Measurements from ENCODE around the gene FAM187B.

DNA sequence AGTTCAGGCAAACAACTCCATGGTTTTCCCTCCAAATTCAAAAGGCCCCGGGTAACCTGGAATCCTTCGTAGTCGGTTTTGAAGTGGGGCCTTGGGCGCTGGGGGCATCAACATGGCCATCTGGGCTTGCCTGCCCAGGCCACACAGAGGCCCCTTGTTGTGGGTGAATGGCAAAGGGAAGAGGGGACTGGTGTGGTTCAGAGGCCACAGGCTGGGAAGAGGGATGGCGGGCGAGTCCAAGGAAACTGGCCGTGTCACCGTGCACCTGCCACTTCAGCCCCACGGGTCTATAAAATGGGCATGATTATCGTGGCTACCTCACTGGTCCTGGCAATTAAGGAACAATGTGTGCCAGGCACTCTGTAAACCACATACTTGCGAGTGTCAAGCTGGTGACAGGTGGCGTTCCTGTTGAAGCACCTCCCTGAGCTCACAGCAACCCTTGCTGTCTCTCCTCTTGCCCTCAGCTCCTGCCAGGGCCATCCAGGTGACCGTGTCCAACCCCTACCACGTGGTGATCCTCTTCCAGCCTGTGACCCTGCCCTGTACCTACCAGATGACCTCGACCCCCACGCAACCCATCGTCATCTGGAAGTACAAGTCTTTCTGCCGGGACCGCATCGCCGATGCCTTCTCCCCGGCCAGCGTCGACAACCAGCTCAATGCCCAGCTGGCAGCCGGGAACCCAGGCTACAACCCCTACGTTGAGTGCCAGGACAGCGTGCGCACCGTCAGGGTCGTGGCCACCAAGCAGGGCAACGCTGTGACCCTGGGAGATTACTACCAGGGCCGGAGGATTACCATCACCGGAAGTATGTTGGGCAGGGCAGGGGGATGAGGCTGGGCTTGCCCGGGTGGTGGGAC lies 21.5 kb upstream of the FAM187B start:
- TF ChIP-seq CTCF (IDR thresholded peaks at IDR 0.05 in 8 of 11, conservative IDR thresholded peaks at IDR 0.05 in 3 of 11) (no peak), POLR2A (IDR thresholded peaks at IDR 0.05) (no peak), POLR2AphosphoS5 (IDR thresholded peaks at IDR 0.05) (peak in 2 of 3 donors; percentile 16 to 49)

Data from spleen (tissue), 7 donors.